Activated B cell treated with CpG ODN at 0.5 μM for 24 hours (primary cell): Measurements from ENCODE around the gene ABCA13. TPM values are rescaled to one million over a fixed set of nuclear protein-coding genes. Genes with fewer than 3 reads are reported as not detected.

Source experiments
- ATAC-seq: fragments of 200-7000 bp; cut with Tn5 transposase; one replicate; pipeline ENCODE4 v1.10.0; 2021; ENCODE audit warnings: low read depth, mild to moderate bottlenecking, moderate library complexity
- CTCF ChIA-PET: fragments of 350-600 bp; sonication (Branson Sonifier 250); formaldehyde crosslinking; loops from one replicate; lab custom pipeline; 2021; ENCODE audit warnings: antibody characterized with exemption; lab: Charles Lee
- POLR2A ChIA-PET: fragments of 350-600 bp; sonication (Branson Sonifier 250); formaldehyde crosslinking; loops from one replicate; lab custom pipeline; 2021; ENCODE audit warnings: antibody characterized with exemption; lab: Charles Lee
- DNase-seq: peaks from one replicate; pipeline ENCODE4 v3.0.0; 2022
- H3K27ac Mint-ChIP-seq: one replicate; pipeline ENCODE4 v1.8.0; 2020; ENCODE audit warnings: mixed read lengths
- H3K27me3 Mint-ChIP-seq: one replicate; pipeline ENCODE4 v1.8.0; 2021; ENCODE audit warnings: mixed read lengths
- H3K36me3 Mint-ChIP-seq: one replicate; pipeline ENCODE4 v1.8.0; 2021; ENCODE audit warnings: low read depth, mixed read lengths
- H3K4me1 Mint-ChIP-seq: one replicate; pipeline ENCODE4 v1.8.0; 2021; ENCODE audit warnings: mixed read lengths
- H3K4me3 Mint-ChIP-seq: one replicate; pipeline ENCODE4 v1.8.0; 2020; ENCODE audit warnings: mild to moderate bottlenecking, mixed read lengths
- H3K9me3 Mint-ChIP-seq: one replicate; pipeline ENCODE4 v1.8.0; 2020; ENCODE audit warnings: mixed read lengths
- intact Hi-C: fragments of 100-400 bp; cut with micrococcal nuclease; formaldehyde crosslinking; loops from one replicate; pipeline ENCODE4 v1.15.1; 2024
- total RNA-seq: library from RNA; stranded (reverse); gene quantifications from 2 replicates; pipeline ENCODE4 v1.2.3, GENCODE V29; 2022
- TF ChIP-seq, protein P1 (sequence below): fragments of 200-600 bp; IDR thresholded peaks from one replicate; pipeline ENCODE4 v1.8.0; 2022; ENCODE audit warnings: antibody characterized with exemption, mild to moderate bottlenecking

Gene ABCA13
- total RNA-seq, 1 donor from 2014 or later = not detected

DNA sequence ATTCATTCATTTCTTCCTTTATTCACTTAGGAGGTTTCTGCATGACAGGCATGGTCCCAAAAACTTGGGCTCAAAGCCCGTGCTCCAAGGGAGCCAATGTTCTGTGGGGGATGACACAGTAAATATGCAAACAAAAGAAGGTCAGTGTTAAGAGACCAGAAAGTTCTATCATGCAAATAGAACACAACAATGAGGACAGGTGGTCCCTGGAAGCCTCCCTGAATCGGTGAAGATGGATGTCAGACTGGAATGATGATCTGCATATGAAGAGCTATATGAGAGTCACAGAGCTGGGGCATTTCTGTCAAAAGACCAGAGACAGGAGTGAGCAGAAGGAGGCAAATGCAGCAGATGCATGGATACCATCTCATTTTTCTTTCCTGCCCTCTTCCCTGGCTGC is 129.0 kb downstream of the ABCA13 start:
- no peak overlapping the region for H3K4me3 Mint-ChIP-seq
- TF ChIP-seq, protein P1, sequence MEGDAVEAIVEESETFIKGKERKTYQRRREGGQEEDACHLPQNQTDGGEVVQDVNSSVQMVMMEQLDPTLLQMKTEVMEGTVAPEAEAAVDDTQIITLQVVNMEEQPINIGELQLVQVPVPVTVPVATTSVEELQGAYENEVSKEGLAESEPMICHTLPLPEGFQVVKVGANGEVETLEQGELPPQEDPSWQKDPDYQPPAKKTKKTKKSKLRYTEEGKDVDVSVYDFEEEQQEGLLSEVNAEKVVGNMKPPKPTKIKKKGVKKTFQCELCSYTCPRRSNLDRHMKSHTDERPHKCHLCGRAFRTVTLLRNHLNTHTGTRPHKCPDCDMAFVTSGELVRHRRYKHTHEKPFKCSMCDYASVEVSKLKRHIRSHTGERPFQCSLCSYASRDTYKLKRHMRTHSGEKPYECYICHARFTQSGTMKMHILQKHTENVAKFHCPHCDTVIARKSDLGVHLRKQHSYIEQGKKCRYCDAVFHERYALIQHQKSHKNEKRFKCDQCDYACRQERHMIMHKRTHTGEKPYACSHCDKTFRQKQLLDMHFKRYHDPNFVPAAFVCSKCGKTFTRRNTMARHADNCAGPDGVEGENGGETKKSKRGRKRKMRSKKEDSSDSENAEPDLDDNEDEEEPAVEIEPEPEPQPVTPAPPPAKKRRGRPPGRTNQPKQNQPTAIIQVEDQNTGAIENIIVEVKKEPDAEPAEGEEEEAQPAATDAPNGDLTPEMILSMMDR = no peak
- intact Hi-C loops = no loop called here
- ChIA-PET POLR2A (no interaction called here), CTCF (no interaction called here)
- DNase-seq (no peak), ATAC-seq (no peak)
- H3K9me3 Mint-ChIP-seq = no peaks in the 10 kb centered on the region
- H3K36me3 Mint-ChIP-seq = no peaks in the 10 kb centered on the region
- H3K4me1 Mint-ChIP-seq = no peaks in the 10 kb centered on the region
- H3K27ac Mint-ChIP-seq = no peak overlapping the region
- H3K27me3 Mint-ChIP-seq = peaks cover 1% of the 10 kb centered on the region

DNA sequence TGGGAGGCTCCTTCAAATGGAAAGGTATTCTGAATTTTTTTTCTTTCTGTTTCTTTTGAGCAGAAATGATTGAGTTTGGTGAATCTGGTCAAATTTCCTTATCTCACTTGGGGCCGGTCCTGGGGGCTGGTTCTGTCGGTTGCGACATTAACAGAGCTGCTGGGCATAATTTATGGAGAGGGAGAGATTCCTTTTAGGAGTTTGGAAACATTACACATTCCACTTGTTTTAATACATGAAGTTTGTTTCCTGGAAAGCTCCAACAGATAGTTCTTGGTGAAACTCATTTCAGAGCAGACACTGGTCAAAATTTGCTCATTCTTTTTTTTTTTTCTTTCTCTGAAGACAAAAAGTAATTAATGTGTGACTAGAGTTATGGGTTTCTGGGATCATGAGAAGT is 129.9 kb downstream of the ABCA13 start:
- DNase-seq (no peak), ATAC-seq (no peak)
- H3K4me1 Mint-ChIP-seq = no peaks in the 10 kb centered on the region
- CTCF ChIA-PET = no interaction called here
- POLR2A ChIA-PET = no interaction called here
- no peaks in the 10 kb centered on the region for H3K27me3 Mint-ChIP-seq
- no peaks in the 10 kb centered on the region for H3K36me3 Mint-ChIP-seq
- TF ChIP-seq, protein P1 = no peak
- intact Hi-C loops = no loop called here
- H3K4me3 Mint-ChIP-seq = no peak overlapping the region
- no peak overlapping the region for H3K27ac Mint-ChIP-seq
- H3K9me3 Mint-ChIP-seq = no peaks in the 10 kb centered on the region

DNA sequence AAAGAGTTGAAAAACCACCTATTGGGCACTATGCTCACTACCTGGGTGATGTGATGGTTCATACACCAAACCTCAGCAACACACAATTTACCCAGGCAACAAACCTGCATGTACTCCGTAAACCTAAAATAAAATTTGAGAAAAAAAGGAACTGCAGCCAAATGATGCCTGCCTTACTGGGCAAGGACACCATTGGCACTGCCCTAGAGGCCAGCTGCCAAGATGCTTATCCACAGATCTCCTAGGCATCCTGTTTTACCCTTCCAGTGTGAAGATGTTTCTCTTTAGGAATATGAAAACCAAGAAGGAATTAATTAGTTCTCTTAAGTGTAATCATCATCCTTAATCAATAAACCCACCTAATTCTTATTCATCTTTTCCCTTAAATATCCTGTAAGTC is 133.4 kb downstream of the ABCA13 start:
- Mint-ChIP-seq H3K36me3 (no peaks in the 10 kb centered on the region), H3K4me1 (no peaks in the 10 kb centered on the region), H3K9me3 (no peaks in the 10 kb centered on the region), H3K27ac (no peak overlapping the region), H3K27me3 (no peaks in the 10 kb centered on the region), H3K4me3 (no peak overlapping the region)
- ATAC-seq (no peak), DNase-seq (no peak)
- intact Hi-C loops = no loop called here
- ChIA-PET POLR2A (no interaction called here), CTCF (no interaction called here)
- TF ChIP-seq, protein P1 = no peak

DNA sequence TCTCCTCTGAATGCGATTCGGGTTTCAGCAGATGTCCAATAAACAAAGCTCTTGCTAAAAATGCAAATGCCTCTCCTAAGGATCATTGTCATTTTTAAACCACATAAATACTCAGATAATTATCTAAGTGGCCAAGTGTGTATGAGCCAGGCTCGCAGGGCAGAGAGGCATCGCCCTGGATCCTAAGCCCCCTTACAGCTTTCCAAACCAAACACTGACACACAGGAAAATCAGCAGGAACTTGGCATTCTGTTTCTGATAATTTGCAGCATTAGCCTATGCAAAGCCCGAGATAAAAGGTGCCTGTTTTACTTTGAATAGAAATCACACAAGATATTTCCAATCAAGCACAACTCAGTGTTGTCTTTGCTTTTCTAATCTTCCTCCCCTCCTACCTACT is 134.4 kb downstream of the ABCA13 start:
- DNase-seq (no peak), ATAC-seq (no peak)
- Mint-ChIP-seq H3K27me3 (no peaks in the 10 kb centered on the region), H3K9me3 (no peaks in the 10 kb centered on the region), H3K27ac (no peak overlapping the region), H3K4me1 (no peaks in the 10 kb centered on the region), H3K36me3 (no peaks in the 10 kb centered on the region), H3K4me3 (no peak overlapping the region)
- intact Hi-C loops = no loop called here
- TF ChIP-seq, protein P1 = no peak
- POLR2A ChIA-PET = no interaction called here
- CTCF ChIA-PET = no interaction called here

DNA sequence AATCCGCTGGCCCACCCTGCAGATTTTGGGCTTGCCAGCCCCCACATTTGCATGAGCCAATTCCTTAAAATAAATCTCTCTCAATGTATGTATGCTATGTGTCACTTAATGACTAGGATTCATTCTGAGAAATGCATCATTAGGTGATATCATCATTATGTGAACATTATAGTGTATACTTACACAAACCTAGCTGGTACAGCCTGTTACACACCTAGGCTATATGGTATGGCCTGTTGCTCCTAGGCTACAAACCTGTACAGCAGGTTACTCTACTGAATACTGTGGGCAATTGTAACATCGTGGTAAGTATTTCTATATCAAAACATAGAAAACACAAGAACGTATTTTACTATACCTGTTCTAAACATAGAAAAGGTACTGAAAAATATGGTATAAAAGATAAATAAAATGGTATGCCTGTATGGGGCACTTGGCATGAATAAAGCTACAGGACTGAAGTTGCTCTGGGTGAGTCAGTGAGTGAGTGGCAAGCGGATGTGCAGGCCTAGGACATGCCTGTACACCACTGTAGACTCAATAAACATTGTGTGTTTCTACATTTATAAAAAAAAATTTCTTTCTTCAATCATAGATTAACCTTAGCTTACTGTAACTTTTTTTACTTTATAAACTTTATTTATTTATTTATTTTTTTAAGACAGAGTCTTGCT is 135.9 kb downstream of the ABCA13 start:
- DNase-seq = no peak
- ChIA-PET POLR2A (no interaction called here), CTCF (no interaction called here)
- intact Hi-C loops = no loop called here
- H3K27ac Mint-ChIP-seq = no peak overlapping the region
- H3K36me3 Mint-ChIP-seq = no peaks in the 10 kb centered on the region
- H3K9me3 Mint-ChIP-seq = no peaks in the 10 kb centered on the region
- TF ChIP-seq, protein P1 = no peak
- H3K27me3 Mint-ChIP-seq = no peaks in the 10 kb centered on the region
- ATAC-seq = no peak
- H3K4me1 Mint-ChIP-seq = no peaks in the 10 kb centered on the region
- H3K4me3 Mint-ChIP-seq = no peak overlapping the region
